OCI-M2 (cell line): ENCODE results near the gene GRID2.

ENCODE experiments used
- DNase-seq: peaks from one replicate; lab custom pipeline; 2025; ENCODE audit not compliant: unreplicated experiment; lab: John Stamatoyannopoulos, UW

Gene GRID2

GRCh38 chr4:93178279-93178678, 874.5 kb downstream of the GRID2 start:
- no peak for DNase-seq

- DNase-seq: no peak
Measured at GRCh38 chr4:93179044-93179443, 875.3 kb downstream of the GRID2 start.

GRCh38 chr4:93182722-93183121, 879.0 kb downstream of the GRID2 start:
- DNase-seq: no peak

- no peak for DNase-seq
Measured at GRCh38 chr4:93183576-93183975, 879.8 kb downstream of the GRID2 start.

- DNase-seq: no peak
Measured at GRCh38 chr4:93184053-93184452, 880.3 kb downstream of the GRID2 start.

GRCh38 chr4:93186846-93187245, 883.1 kb downstream of the GRID2 start:
- DNase-seq: no peak

GRCh38 chr4:93187466-93187865, 883.7 kb downstream of the GRID2 start:
- DNase-seq: no peak

GRCh38 chr4:93187892-93188291, 884.1 kb downstream of the GRID2 start:
- no peak for DNase-seq

GRCh38 chr4:93199492-93199891, 895.7 kb downstream of the GRID2 start:
- no peak for DNase-seq

GRCh38 chr4:93201471-93202096, 897.8 kb downstream of the GRID2 start:
- DNase-seq: no peak

GRCh38 chr4:93203708-93204107, 899.9 kb downstream of the GRID2 start:
- no peak for DNase-seq

- DNase-seq: no peak
Measured at GRCh38 chr4:93212250-93212649, 908.5 kb downstream of the GRID2 start.

- DNase-seq: no peak
Measured at GRCh38 chr4:93216646-93217045, 912.9 kb downstream of the GRID2 start.

GRCh38 chr4:93217431-93217830, 913.7 kb downstream of the GRID2 start:
- no peak for DNase-seq

GRCh38 chr4:93221771-93222170, 918.0 kb downstream of the GRID2 start:
- DNase-seq: no peak

- DNase-seq: no peak
Measured at GRCh38 chr4:93228021-93228420, 924.3 kb downstream of the GRID2 start.

GRCh38 chr4:93232883-93233282, 929.1 kb downstream of the GRID2 start:
- no peak for DNase-seq

- no peak for DNase-seq
Measured at GRCh38 chr4:93237521-93237920, 933.8 kb downstream of the GRID2 start.

- no peak for DNase-seq
Measured at GRCh38 chr4:93243262-93243661, 939.5 kb downstream of the GRID2 start.

- DNase-seq: no peak
Measured at GRCh38 chr4:93261207-93261606, 957.4 kb downstream of the GRID2 start.

GRCh38 chr4:93263166-93263565, 959.4 kb downstream of the GRID2 start:
- no peak for DNase-seq

- no peak for DNase-seq
Measured at GRCh38 chr4:93267747-93268146, 964.0 kb downstream of the GRID2 start.

- DNase-seq: no peak
Measured at GRCh38 chr4:93285346-93285745, 981.6 kb downstream of the GRID2 start.
